ENCODE results near the gene UQCRHL. TPM values are rescaled to one million over a fixed set of nuclear protein-coding genes. Genes with fewer than 3 reads are reported as not detected.

The UQCRHL gene
- total and polyA plus RNA-seq, 10 of the 15 experiments (the other 5 are each of a cell fraction or from before 2014, with no cell fraction given): 1.4 to 17.3 (median 5.7) TPM

- TF ChIP-seq ZBTB4 (CRISPR knock-in tag; IDR thresholded peaks at IDR 0.05) (no peak), CHD1 (IDR thresholded peaks at IDR 0.05; ENCODE audit: low read depth, low read length) (no peak), SRF (IDR thresholded peaks at IDR 0.05; ENCODE audit: low read depth in 2 of 2, low read length in 2 of 2) (no peak), GABPA (IDR thresholded peaks at IDR 0.05; ENCODE audit: low read depth) (no peak), JUNB (IDR thresholded peaks at IDR 0.05) (no peak), MAX (IDR thresholded peaks at IDR 0.05; ENCODE audit: low read depth, low read length) (no peak), NFXL1 (IDR thresholded peaks at IDR 0.05; ENCODE audit: borderline replicate concordance) (no peak), CEBPZ (IDR thresholded peaks at IDR 0.05; ENCODE audit: low read depth, low read length) (no peak), TCF7 (IDR thresholded peaks at IDR 0.05; ENCODE audit: borderline replicate concordance) (no peak), MTA3 (IDR thresholded peaks at IDR 0.05; ENCODE audit: borderline replicate concordance, low read length) (no peak), EED (IDR thresholded peaks at IDR 0.05; ENCODE audit: low read depth) (no peak), CREB1 (IDR thresholded peaks at IDR 0.05; ENCODE audit: low read depth) (no peak), IKZF2 (IDR thresholded peaks at IDR 0.05) (0 out of 4 replicates have a peak, but pooled peaks of 1 of the 2 experiments have one; percentile 14), DPF2 (IDR thresholded peaks at IDR 0.05) (no peak), ZNF592 (IDR thresholded peaks at IDR 0.05) (no peak)
Observed at GRCh38 chr1:15851210-15852035, 44.0 kb upstream of the UQCRHL start (continued).
